HCT116 (cell line): ENCODE data around the gene DDB1. TPM values are rescaled to one million over a fixed set of nuclear protein-coding genes. Genes with fewer than 3 reads are reported as not detected.

ENCODE experiments used
- ATAC-seq: fragments of 200-7000 bp; cut with Tn5 transposase; 2 replicates; pipeline ENCODE4 v1.9.1; 2020; ENCODE audit warnings: mild to moderate bottlenecking, moderate library complexity
- BruUV-seq: library from RNA; stranded (reverse); fragments of 400-500 nt; replicated peaks from 2 replicates; lab custom pipeline; 2021; lab: Mats Ljungman, UMichigan
- CTCF ChIA-PET: fragments of 300-600 bp; sonication (Branson Sonifier 250); formaldehyde crosslinking; loops from one replicate; lab custom pipeline; 2021; ENCODE audit warnings: antibody characterized with exemption; lab: Charles Lee
- POLR2A ChIA-PET: fragments of 300-600, 350-600 bp; sonication (Branson Sonifier 250); formaldehyde crosslinking; loops from one replicate; lab custom pipeline; 2021; ENCODE audit warnings: antibody characterized with exemption; lab: Charles Lee
- RAD21 ChIA-PET, 2 experiments: fragments of 300-600 bp; sonication (Branson Sonifier 250); formaldehyde crosslinking; loops; one replicate each; lab custom pipeline; 2023; ENCODE audit warnings: low total read pairs in 2 of 2; ENCODE audit not compliant: uncharacterized antibody in 2 of 2, unreplicated experiment in 2 of 2, low non-redundant PET in 1 of 2; lab: Charles Lee
- DNase-seq: peaks from one replicate; pipeline ENCODE4 v3.0.0-alpha.2; 2010; ENCODE audit warnings: low read depth, low spot score
- H2AFZ ChIP-seq: fragments of 200-600 bp; shearing (Covaris generic), sonication (generic); 2 replicates; pipeline ENCODE4 v1.6.1; 2017; ENCODE audit warnings: low read depth, mixed run types, mixed read lengths, antibody characterized with exemption, low read length; ENCODE audit not compliant: poor library complexity, severe bottlenecking
- H3K27ac ChIP-seq: 2 replicates; pipeline ENCODE4 v1.5.1; 2012; ENCODE audit warnings: low read depth, low read length
- H3K27me3 ChIP-seq: fragments of 200-600 bp; sonication (generic); 2 replicates; pipeline ENCODE4 v1.6.1; 2016; ENCODE audit warnings: mixed run types, low read length, mixed read lengths; ENCODE audit not compliant: insufficient read depth
- H3K36me3 ChIP-seq, 2 experiments: fragments of 200-500 bp in 1 of 2; fragments of 200-600 bp in 1 of 2; sonication (Bioruptor generic) in 1 of 2; sonication (generic) in 1 of 2; 2 replicates each; pipeline versions ENCODE4 v1.5.1 to v1.6.1; 2014 to 2016; ENCODE audit warnings: low read length in 2 of 2, inconsistent platforms in 1 of 2, mixed read lengths in 1 of 2, mixed run types in 1 of 2; ENCODE audit not compliant: insufficient read depth in 2 of 2, control insufficient read depth in 1 of 2
- H3K4me1 ChIP-seq, 2 experiments: fragments of 200-600 bp in 1 of 2; sonication (generic) in 1 of 2; 2 replicates each; pipeline versions ENCODE4 v1.5.1 to v1.6.1; 2012 to 2017; ENCODE audit warnings: low read length in 2 of 2, inconsistent platforms in 1 of 2, mild to moderate bottlenecking in 1 of 2, mixed read lengths in 1 of 2, mixed run types in 1 of 2, moderate library complexity in 1 of 2; ENCODE audit not compliant: insufficient read depth in 2 of 2, control insufficient read depth in 1 of 2
- H3K4me2 ChIP-seq: fragments of 200-600 bp; sonication (generic); 2 replicates; pipeline ENCODE4 v1.6.1; 2017; ENCODE audit warnings: mixed run types, low read length, mixed read lengths
- H3K4me3 ChIP-seq, 2 experiments: fragments of 200-600 bp in 1 of 2; sonication (generic) in 1 of 2; replicated peaks in 1 of 2; 2 replicates each; pipeline ENCODE4 v1.5.1; 2011 to 2016; ENCODE audit warnings: low read length in 2 of 2, control low read depth in 1 of 2, low read depth in 1 of 2, mild to moderate bottlenecking in 1 of 2, mixed read lengths in 1 of 2, mixed run types in 1 of 2
- H3K79me2 ChIP-seq: fragments of 200-600 bp; sonication (generic); 2 replicates; pipeline ENCODE4 v1.6.1; 2017; ENCODE audit warnings: mild to moderate bottlenecking, mixed run types, low read length, moderate library complexity, mixed read lengths; ENCODE audit not compliant: insufficient read depth
- H3K9ac ChIP-seq: fragments of 200-600 bp; sonication (generic); 2 replicates; pipeline ENCODE4 v1.6.1; 2016; ENCODE audit warnings: low read length, mixed read lengths
- H3K9me2 ChIP-seq: fragments of 200-600 bp; sonication (generic), shearing (Covaris generic); 2 replicates; pipeline ENCODE4 v1.6.1; 2017; ENCODE audit warnings: mixed run types, mild to moderate bottlenecking, moderate library complexity; ENCODE audit not compliant: insufficient read depth
- H3K9me3 ChIP-seq, 2 experiments: fragments of 200-500 bp in 1 of 2; fragments of 200-600 bp in 1 of 2; sonication (Bioruptor generic) in 1 of 2; sonication (generic) in 1 of 2; 2 replicates each; pipeline ENCODE4 v1.6.1; 2014 to 2017; ENCODE audit warnings: low read length in 2 of 2, mixed read lengths in 2 of 2, inconsistent platforms in 1 of 2, low read depth in 1 of 2, mild to moderate bottlenecking in 1 of 2, mixed run types in 1 of 2, moderate library complexity in 1 of 2; ENCODE audit not compliant: control insufficient read depth in 1 of 2, insufficient read depth in 1 of 2
- H4K20me1 ChIP-seq: fragments of 200-600 bp; sonication (generic), shearing (Covaris generic); 2 replicates; pipeline ENCODE4 v1.6.1; 2017; ENCODE audit warnings: mixed run types, mild to moderate bottlenecking, moderate library complexity; ENCODE audit not compliant: insufficient read depth
- CEBPB ChIP-seq: IDR thresholded peaks from 2 replicates; pipeline ENCODE4 v1.6.1; 2012; ENCODE audit warnings: low read depth
- ELF1 ChIP-seq: IDR thresholded peaks from 2 replicates; pipeline ENCODE4 v1.6.1; 2012; ENCODE audit warnings: low read depth, borderline replicate concordance
- EZH2 ChIP-seq: fragments of 200-600 bp; sonication (generic); IDR thresholded peaks from 2 replicates; pipeline ENCODE4 v1.6.1; 2017; ENCODE audit warnings: antibody characterized with exemption, mixed run types
- EZH2phosphoT487 ChIP-seq: fragments of 200-600 bp; IDR thresholded peaks from 2 replicates; pipeline ENCODE4 v1.6.1; 2018; ENCODE audit warnings: antibody characterized with exemption, borderline replicate concordance
- FOSL1 ChIP-seq: IDR thresholded peaks from 2 replicates; pipeline ENCODE4 v1.6.1; 2012; ENCODE audit warnings: low read depth
- JUND ChIP-seq: IDR thresholded peaks from 2 replicates; pipeline ENCODE4 v1.6.1; 2012
- POLR2AphosphoS5 ChIP-seq: IDR thresholded peaks from 2 replicates; pipeline ENCODE4 v1.6.1; 2011; ENCODE audit warnings: mild to moderate bottlenecking, low read depth, low read length, moderate library complexity
- RAD21 ChIP-seq: IDR thresholded peaks from 2 replicates; pipeline ENCODE4 v1.6.1; 2012; ENCODE audit warnings: low read depth, mild to moderate bottlenecking
- SRF ChIP-seq: IDR thresholded peaks from 2 replicates; pipeline ENCODE4 v1.6.1; 2012; ENCODE audit warnings: low read depth
- YY1 ChIP-seq: IDR thresholded peaks from 2 replicates; pipeline ENCODE4 v1.6.1; 2011; ENCODE audit warnings: low read length, low read depth, moderate library complexity, mild to moderate bottlenecking; ENCODE audit not compliant: insufficient replicate concordance; ENCODE audit errors: extremely low read depth
- ZFX ChIP-seq: fragments of 450-650 bp; IDR thresholded peaks from 2 replicates; pipeline ENCODE4 v1.6.1; 2017
- intact Hi-C: fragments of 100-400 bp; cut with micrococcal nuclease; formaldehyde crosslinking; loops from 2 replicates; pipeline ENCODE4 v1.10.0; 2022
- total RNA-seq: library from RNA; stranded (reverse); gene quantifications from one replicate; pipeline ENCODE4 v1.2.1, GENCODE V29; 2021; ENCODE audit not compliant: unreplicated experiment
- TF ChIP-seq, protein P1 (sequence below): IDR thresholded peaks from 2 replicates; pipeline ENCODE4 v1.6.1; 2011; ENCODE audit warnings: mild to moderate bottlenecking, low read length, moderate library complexity; ENCODE audit not compliant: insufficient replicate concordance; ENCODE audit errors: extremely low read depth
- TF ChIP-seq, protein P2 (sequence below), 3 experiments: fragments of 200-600 bp in 1 of 3; sonication (generic) in 1 of 3; IDR thresholded peaks in 2 of 3; conservative IDR thresholded peaks in 1 of 3; 2 replicates each; pipeline ENCODE4 v1.5.1; 2012 to 2017; ENCODE audit warnings: low read depth in 2 of 3, low read length in 2 of 3, antibody characterized with exemption in 1 of 3, borderline replicate concordance in 1 of 3, control low read depth in 1 of 3, mild to moderate bottlenecking in 1 of 3, mixed read lengths in 1 of 3, mixed run types in 1 of 3, moderate library complexity in 1 of 3; ENCODE audit not compliant: insufficient read depth in 1 of 3
- TF ChIP-seq, protein P3 (sequence below): IDR thresholded peaks from 2 replicates; pipeline ENCODE4 v1.6.1; 2012; ENCODE audit warnings: low read depth
- TF ChIP-seq, protein P4 (sequence below): IDR thresholded peaks from 2 replicates; pipeline ENCODE4 v1.6.1; 2012

DDB1 gene
- total RNA-seq, 1 experiment from 2014 or later, result 269 TPM

DNA sequence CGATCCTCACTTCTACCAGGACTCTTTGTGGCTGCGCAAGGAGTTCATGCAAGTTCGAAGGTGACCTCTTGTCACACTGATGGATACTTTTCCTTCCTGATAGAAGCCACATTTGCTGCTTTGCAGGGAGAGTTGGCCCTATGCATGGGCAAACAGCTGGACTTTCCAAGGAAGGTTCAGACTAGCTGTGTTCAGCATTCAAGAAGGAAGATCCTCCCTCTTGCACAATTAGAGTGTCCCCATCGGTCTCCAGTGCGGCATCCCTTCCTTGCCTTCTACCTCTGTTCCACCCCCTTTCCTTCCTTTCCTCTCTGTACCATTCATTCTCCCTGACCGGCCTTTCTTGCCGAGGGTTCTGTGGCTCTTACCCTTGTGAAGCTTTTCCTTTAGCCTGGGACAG, 35.7 kb upstream of the DDB1 start (continued):
- TF ChIP-seq, protein P1, sequence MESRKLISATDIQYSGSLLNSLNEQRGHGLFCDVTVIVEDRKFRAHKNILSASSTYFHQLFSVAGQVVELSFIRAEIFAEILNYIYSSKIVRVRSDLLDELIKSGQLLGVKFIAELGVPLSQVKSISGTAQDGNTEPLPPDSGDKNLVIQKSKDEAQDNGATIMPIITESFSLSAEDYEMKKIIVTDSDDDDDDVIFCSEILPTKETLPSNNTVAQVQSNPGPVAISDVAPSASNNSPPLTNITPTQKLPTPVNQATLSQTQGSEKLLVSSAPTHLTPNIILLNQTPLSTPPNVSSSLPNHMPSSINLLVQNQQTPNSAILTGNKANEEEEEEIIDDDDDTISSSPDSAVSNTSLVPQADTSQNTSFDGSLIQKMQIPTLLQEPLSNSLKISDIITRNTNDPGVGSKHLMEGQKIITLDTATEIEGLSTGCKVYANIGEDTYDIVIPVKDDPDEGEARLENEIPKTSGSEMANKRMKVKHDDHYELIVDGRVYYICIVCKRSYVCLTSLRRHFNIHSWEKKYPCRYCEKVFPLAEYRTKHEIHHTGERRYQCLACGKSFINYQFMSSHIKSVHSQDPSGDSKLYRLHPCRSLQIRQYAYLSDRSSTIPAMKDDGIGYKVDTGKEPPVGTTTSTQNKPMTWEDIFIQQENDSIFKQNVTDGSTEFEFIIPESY, result no peak
- TF ChIP-seq ZFX, result no peak
- TF ChIP-seq, all 23 proteins: peak for 0

DNA sequence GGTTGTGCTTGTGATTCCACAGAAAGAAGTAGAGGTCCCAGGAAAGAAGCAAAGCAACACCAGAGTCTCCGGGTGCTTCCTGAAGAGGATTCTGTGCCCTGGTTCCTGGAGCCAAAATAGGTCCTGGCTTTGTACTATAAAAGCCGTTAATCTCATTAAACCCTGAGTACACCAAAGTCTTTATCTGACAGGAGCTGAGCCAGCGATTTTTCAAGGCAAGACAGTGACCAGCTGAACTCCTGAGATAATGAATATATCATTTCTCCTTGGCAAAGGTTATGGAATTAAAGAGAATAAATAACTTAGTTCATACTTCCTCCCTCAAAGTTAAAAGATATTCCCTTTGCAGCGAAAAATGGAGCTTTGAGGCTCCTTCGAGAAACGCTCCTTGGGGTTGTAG, 34.5 kb upstream of the DDB1 start:
- Histone ChIP-seq H4K20me1 (0 out of 2 replicates have a peak, but pooled peaks cover 5% of the 10 kb centered on the region), H3K9ac (no peak overlapping the region), H3K4me1 (peaks cover 0 to 9% of the 10 kb centered on the region in 2 experiments; a peak in 2 of 4 replicates), H3K79me2 (peaks cover 27% of the 10 kb centered on the region), H3K27me3 (no peaks in the 10 kb centered on the region), H3K4me3 (no peak overlapping the region), H3K4me2 (no peak overlapping the region), H3K36me3 (peaks cover 28 to 45% of the 10 kb centered on the region in 2 experiments), H3K9me3 (no peaks in the 10 kb centered on the region), H3K27ac (no peak overlapping the region), H3K9me2 (no peaks in the 10 kb centered on the region), H2AFZ (no peak overlapping the region)
- no peak for TF ChIP-seq SRF
- no peak for TF ChIP-seq ELF1
- no peak for TF ChIP-seq EZH2phosphoT487
- TF ChIP-seq, protein P2, sequence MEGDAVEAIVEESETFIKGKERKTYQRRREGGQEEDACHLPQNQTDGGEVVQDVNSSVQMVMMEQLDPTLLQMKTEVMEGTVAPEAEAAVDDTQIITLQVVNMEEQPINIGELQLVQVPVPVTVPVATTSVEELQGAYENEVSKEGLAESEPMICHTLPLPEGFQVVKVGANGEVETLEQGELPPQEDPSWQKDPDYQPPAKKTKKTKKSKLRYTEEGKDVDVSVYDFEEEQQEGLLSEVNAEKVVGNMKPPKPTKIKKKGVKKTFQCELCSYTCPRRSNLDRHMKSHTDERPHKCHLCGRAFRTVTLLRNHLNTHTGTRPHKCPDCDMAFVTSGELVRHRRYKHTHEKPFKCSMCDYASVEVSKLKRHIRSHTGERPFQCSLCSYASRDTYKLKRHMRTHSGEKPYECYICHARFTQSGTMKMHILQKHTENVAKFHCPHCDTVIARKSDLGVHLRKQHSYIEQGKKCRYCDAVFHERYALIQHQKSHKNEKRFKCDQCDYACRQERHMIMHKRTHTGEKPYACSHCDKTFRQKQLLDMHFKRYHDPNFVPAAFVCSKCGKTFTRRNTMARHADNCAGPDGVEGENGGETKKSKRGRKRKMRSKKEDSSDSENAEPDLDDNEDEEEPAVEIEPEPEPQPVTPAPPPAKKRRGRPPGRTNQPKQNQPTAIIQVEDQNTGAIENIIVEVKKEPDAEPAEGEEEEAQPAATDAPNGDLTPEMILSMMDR (IDR thresholded peaks at IDR 0.05 in 2 of 3, conservative IDR thresholded peaks at IDR 0.05 in 1 of 3; ENCODE audit: borderline replicate concordance in 1 of 3, insufficient read depth in 1 of 3, low read depth in 2 of 3, low read length in 2 of 3), result no peak
- TF ChIP-seq CEBPB, result no peak
- TF ChIP-seq EZH2, result no peak
- TF ChIP-seq, protein P3, sequence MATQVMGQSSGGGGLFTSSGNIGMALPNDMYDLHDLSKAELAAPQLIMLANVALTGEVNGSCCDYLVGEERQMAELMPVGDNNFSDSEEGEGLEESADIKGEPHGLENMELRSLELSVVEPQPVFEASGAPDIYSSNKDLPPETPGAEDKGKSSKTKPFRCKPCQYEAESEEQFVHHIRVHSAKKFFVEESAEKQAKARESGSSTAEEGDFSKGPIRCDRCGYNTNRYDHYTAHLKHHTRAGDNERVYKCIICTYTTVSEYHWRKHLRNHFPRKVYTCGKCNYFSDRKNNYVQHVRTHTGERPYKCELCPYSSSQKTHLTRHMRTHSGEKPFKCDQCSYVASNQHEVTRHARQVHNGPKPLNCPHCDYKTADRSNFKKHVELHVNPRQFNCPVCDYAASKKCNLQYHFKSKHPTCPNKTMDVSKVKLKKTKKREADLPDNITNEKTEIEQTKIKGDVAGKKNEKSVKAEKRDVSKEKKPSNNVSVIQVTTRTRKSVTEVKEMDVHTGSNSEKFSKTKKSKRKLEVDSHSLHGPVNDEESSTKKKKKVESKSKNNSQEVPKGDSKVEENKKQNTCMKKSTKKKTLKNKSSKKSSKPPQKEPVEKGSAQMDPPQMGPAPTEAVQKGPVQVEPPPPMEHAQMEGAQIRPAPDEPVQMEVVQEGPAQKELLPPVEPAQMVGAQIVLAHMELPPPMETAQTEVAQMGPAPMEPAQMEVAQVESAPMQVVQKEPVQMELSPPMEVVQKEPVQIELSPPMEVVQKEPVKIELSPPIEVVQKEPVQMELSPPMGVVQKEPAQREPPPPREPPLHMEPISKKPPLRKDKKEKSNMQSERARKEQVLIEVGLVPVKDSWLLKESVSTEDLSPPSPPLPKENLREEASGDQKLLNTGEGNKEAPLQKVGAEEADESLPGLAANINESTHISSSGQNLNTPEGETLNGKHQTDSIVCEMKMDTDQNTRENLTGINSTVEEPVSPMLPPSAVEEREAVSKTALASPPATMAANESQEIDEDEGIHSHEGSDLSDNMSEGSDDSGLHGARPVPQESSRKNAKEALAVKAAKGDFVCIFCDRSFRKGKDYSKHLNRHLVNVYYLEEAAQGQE, result no peak
- no peak for TF ChIP-seq FOSL1
- TF ChIP-seq, protein P1, result no peak
- TF ChIP-seq RAD21, result no peak
- TF ChIP-seq, protein P4, sequence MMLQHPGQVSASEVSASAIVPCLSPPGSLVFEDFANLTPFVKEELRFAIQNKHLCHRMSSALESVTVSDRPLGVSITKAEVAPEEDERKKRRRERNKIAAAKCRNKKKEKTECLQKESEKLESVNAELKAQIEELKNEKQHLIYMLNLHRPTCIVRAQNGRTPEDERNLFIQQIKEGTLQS, result no peak
- no peak for TF ChIP-seq POLR2AphosphoS5
- no peak for TF ChIP-seq YY1
- TF ChIP-seq JUND, result no peak
- ChIA-PET CTCF (interaction anchor here (1.4 to 2.0 kb wide), 2 partner anchors 18 to 31 kb away, joined by 3 to 7 read pairs; no protein-coding TSS in a partner anchor), RAD21 (no interaction called here), POLR2A (no interaction called here)
- intact Hi-C loops, result no loop called here
- no peak for ATAC-seq
- BruUV-seq, result no TSS peak
- DNase-seq, result no peak
